GM10266 (cell line): ENCODE measurements around the gene PKP3.
"Not testable (repeated sequence)": the region's sequence is repeated elsewhere in the genome, so short reads cannot be mapped to it uniquely, and the experiment has no call there.

Experiments used
- DNase-seq: peaks from one replicate; pipeline ENCODE4 v3.0.0; 2012; ENCODE audit errors: extremely low spot score
- TF ChIP-seq, protein P1 (sequence below): IDR thresholded peaks from 2 replicates; pipeline ENCODE4 v1.5.1; 2012; ENCODE audit warnings: mild to moderate bottlenecking, low read depth; ENCODE audit not compliant: control insufficient read depth, insufficient read depth; ENCODE audit errors: missing control alignments

The PKP3 gene

GRCh38 chr11:419248-420005 is 25.4 kb downstream of the PKP3 start:
- TF ChIP-seq, protein P1, sequence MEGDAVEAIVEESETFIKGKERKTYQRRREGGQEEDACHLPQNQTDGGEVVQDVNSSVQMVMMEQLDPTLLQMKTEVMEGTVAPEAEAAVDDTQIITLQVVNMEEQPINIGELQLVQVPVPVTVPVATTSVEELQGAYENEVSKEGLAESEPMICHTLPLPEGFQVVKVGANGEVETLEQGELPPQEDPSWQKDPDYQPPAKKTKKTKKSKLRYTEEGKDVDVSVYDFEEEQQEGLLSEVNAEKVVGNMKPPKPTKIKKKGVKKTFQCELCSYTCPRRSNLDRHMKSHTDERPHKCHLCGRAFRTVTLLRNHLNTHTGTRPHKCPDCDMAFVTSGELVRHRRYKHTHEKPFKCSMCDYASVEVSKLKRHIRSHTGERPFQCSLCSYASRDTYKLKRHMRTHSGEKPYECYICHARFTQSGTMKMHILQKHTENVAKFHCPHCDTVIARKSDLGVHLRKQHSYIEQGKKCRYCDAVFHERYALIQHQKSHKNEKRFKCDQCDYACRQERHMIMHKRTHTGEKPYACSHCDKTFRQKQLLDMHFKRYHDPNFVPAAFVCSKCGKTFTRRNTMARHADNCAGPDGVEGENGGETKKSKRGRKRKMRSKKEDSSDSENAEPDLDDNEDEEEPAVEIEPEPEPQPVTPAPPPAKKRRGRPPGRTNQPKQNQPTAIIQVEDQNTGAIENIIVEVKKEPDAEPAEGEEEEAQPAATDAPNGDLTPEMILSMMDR: no peak
- no peak for DNase-seq

- DNase-seq: no peak
- TF ChIP-seq, protein P1: no peak
Measured at GRCh38 chr11:420054-420910, 26.3 kb downstream of the PKP3 start.

DNA sequence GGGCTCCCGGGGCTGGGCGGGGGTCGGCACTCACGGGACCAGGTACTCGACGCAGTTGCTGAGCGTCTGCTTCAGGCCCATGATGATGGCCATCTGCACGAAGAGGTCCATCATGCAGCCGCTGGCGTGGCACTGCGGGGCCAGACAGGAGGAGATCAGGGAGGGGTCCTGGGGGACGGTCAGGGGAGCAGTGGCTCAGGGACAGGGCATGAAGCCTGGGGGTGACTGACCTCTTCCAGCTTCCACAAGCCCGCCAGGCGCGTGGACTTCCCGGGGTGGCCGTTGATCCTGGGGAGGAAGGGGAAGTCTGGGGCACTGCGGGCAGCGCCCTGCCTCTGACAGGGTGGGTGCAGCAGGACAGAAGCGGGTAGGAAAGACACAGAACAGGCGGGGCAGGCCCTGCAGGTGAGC is 26.9 kb downstream of the PKP3 start:
- TF ChIP-seq, protein P1: no peak
- DNase-seq: no peak

DNA sequence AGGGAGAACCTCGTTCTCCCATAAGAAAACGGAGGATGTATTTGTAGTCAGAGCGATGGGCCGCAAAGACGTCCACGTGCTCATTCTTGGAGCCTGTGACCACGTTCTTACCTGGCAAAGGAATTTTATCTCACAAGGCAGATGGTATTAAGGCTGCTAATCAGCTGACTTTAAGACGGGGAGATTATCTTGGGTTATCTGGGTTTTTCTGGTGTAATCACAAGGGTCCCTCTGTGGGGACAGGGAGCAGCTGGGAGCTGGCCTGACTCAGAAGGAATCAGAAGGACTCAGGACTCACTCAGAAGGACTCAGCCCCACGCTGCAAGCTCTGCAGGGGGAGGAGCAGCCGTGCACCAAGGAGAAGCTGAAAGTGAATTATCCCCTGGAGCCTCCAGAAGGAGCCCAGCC is 28.2 kb downstream of the PKP3 start:
- TF ChIP-seq, protein P1: no peak
- DNase-seq: no peak

GRCh38 chr11:424232-424631 is 30.2 kb downstream of the PKP3 start:
- DNase-seq: no peak
- TF ChIP-seq, protein P1: no peak

DNA sequence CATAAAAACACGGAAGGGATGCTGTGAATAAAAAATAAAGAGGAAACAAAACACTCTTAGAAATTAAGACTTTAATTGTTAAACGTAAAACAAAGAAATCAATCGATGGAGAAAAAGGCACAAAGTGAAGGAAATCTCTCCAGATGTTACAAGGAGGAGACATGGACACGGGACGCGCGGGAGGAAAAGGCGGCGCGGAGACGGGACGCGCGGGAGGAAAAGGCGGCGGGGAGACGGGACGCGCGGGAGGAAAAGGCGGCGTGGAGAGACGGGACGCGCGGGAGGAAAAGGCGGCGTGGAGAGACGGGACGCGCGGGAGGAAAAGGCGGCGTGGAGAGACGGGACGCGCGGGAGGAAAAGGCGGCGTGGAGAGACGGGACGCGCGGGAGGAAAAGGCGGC is 30.8 kb downstream of the PKP3 start:
- DNase-seq: not testable (repeated sequence)

DNA sequence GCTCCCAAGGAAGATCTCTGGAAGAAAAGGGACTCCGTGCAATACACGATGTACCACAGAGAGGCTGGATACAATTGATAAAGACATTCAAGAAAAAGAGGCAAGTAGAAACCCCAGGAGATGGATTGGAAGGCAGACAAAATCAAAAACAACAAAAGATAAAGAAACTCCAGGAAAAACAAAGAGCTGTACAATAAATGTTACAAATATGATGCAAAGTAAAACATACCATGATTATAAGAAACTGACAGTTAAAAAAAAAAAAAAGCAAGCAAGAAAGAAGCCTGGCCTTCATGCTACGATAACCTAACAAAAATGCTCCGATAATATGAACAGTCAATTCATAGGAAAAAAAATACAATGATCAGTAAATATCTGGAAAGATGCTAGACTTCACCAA is 31.3 kb downstream of the PKP3 start:
- TF ChIP-seq, protein P1: no peak
- no peak for DNase-seq
